OCI-LY3 (cell line): ENCODE data around the gene GRIA3.

ENCODE experiments used
- H2AFZ ChIP-seq: fragments of 200-600, 300-600 bp; shearing (Covaris generic); 2 replicates; pipeline ENCODE4 v1.6.0; 2014; ENCODE audit warnings: antibody characterized with exemption, low read depth, low read length
- H3K27ac ChIP-seq: fragments of 200-600, 300-600 bp; sonication (generic); 2 replicates; pipeline ENCODE4 v1.5.1; 2014; ENCODE audit warnings: mild to moderate bottlenecking, low read length, moderate library complexity, mixed read lengths
- H3K27me3 ChIP-seq: fragments of 200-600, 300-600 bp; sonication (generic); 2 replicates; pipeline ENCODE4 v1.6.1; 2014; ENCODE audit warnings: low read depth, low read length, mixed read lengths
- H3K36me3 ChIP-seq: fragments of 200-600, 300-600 bp; sonication (generic); replicated peaks from 2 replicates; pipeline ENCODE3; 2014; ENCODE audit warnings: low read depth, low read length, mixed read lengths
- H3K4me1 ChIP-seq: fragments of 300-600, 200-600 bp; sonication (generic); 2 replicates; pipeline ENCODE4 v1.6.1; 2014; ENCODE audit warnings: low read length, mixed read lengths
- H3K4me2 ChIP-seq: fragments of 200-600, 300-600 bp; sonication (generic); 2 replicates; pipeline ENCODE4 v1.6.1; 2014; ENCODE audit warnings: low read length, mixed read lengths
- H3K4me3 ChIP-seq: fragments of 300-600, 200-600 bp; sonication (generic); 2 replicates; pipeline ENCODE4 v1.5.1; 2014; ENCODE audit warnings: antibody characterized with exemption, mild to moderate bottlenecking, low read length, moderate library complexity
- H3K79me2 ChIP-seq: fragments of 300-600, 200-600 bp; shearing (Covaris generic); 2 replicates; pipeline ENCODE4 v1.6.1; 2014; ENCODE audit warnings: mild to moderate bottlenecking, low read length, mixed read lengths
- H3K9ac ChIP-seq: fragments of 300-600, 200-600 bp; shearing (Covaris generic); 2 replicates; pipeline ENCODE4 v1.6.0; 2014; ENCODE audit warnings: mild to moderate bottlenecking, low read length, moderate library complexity
- H3K9me3 ChIP-seq: fragments of 200-600, 300-600 bp; shearing (Covaris generic); 2 replicates; pipeline ENCODE4 v1.6.1; 2014; ENCODE audit warnings: low read length, mixed read lengths; ENCODE audit not compliant: insufficient read depth
- H4K20me1 ChIP-seq: fragments of 200-600, 300-600 bp; sonication (generic); 2 replicates; pipeline ENCODE4 v1.6.1; 2016; ENCODE audit warnings: low read length, mixed read lengths; ENCODE audit not compliant: insufficient read depth
- CTCF ChIP-seq: fragments of 200-600, 300-600 bp; sonication (generic); IDR thresholded peaks from 2 replicates; pipeline ENCODE4 v1.5.1; 2014; ENCODE audit warnings: antibody characterized with exemption, low read length, low read depth
- EZH2phosphoT487 ChIP-seq: fragments of 200-600 bp; shearing (Covaris generic); IDR thresholded peaks from 2 replicates; pipeline ENCODE4 v1.6.1; 2018; ENCODE audit warnings: antibody characterized with exemption, mixed run types, low read depth

Gene GRIA3

GRCh38 chrX:123219916-123220315 is 35.8 kb downstream of the GRIA3 start:
- no peak overlapping the region for H2AFZ ChIP-seq
- H3K4me1 ChIP-seq, result peaks cover 12% of the 10 kb centered on the region
- no peak overlapping the region for H3K4me3 ChIP-seq
- no peaks in the 10 kb centered on the region for H3K36me3 ChIP-seq
- no peak overlapping the region for H3K9ac ChIP-seq
- no peak for TF ChIP-seq EZH2phosphoT487
- TF ChIP-seq CTCF, result no peak
- H3K27ac ChIP-seq, result no peak overlapping the region
- H4K20me1 ChIP-seq, result no peaks in the 10 kb centered on the region
- H3K9me3 ChIP-seq, result no peaks in the 10 kb centered on the region
- H3K27me3 ChIP-seq, result no peaks in the 10 kb centered on the region
- H3K79me2 ChIP-seq, result no peaks in the 10 kb centered on the region
- no peak overlapping the region for H3K4me2 ChIP-seq

GRCh38 chrX:123222920-123223319 is 38.8 kb downstream of the GRIA3 start:
- H4K20me1 ChIP-seq, result no peaks in the 10 kb centered on the region
- no peaks in the 10 kb centered on the region for H3K27me3 ChIP-seq
- H3K4me1 ChIP-seq, result peaks cover 12% of the 10 kb centered on the region
- H3K4me2 ChIP-seq, result no peak overlapping the region
- no peak overlapping the region for H2AFZ ChIP-seq
- H3K4me3 ChIP-seq, result no peak overlapping the region
- H3K79me2 ChIP-seq, result no peaks in the 10 kb centered on the region
- H3K27ac ChIP-seq, result no peak overlapping the region
- H3K36me3 ChIP-seq, result no peaks in the 10 kb centered on the region
- no peak for TF ChIP-seq CTCF
- no peak overlapping the region for H3K9ac ChIP-seq
- no peaks in the 10 kb centered on the region for H3K9me3 ChIP-seq

GRCh38 chrX:123223409-123223808 is 39.3 kb downstream of the GRIA3 start:
- Histone ChIP-seq H3K79me2 (no peaks in the 10 kb centered on the region), H3K36me3 (no peaks in the 10 kb centered on the region), H3K27ac (no peak overlapping the region), H3K4me3 (no peak overlapping the region), H4K20me1 (no peaks in the 10 kb centered on the region), H3K27me3 (no peaks in the 10 kb centered on the region), H3K4me1 (peaks cover 12% of the 10 kb centered on the region), H3K4me2 (peak overlapping the region; percentile 6; the same call in 1 of the 2 replicates), H3K9ac (no peak overlapping the region), H2AFZ (no peak overlapping the region), H3K9me3 (no peaks in the 10 kb centered on the region)
- TF ChIP-seq EZH2phosphoT487 (no peak), CTCF (no peak)

- no peaks in the 10 kb centered on the region for H3K9me3 ChIP-seq
- peak overlapping the region; percentile 6; the same call in 1 of the 2 replicates for H3K4me2 ChIP-seq
- no peak overlapping the region for H3K4me3 ChIP-seq
- H3K27ac ChIP-seq, result no peak overlapping the region
- TF ChIP-seq EZH2phosphoT487, result no peak
- TF ChIP-seq CTCF, result no peak
- no peaks in the 10 kb centered on the region for H3K79me2 ChIP-seq
- no peak overlapping the region for H2AFZ ChIP-seq
- no peaks in the 10 kb centered on the region for H4K20me1 ChIP-seq
- no peaks in the 10 kb centered on the region for H3K36me3 ChIP-seq
- H3K4me1 ChIP-seq, result peaks cover 12% of the 10 kb centered on the region
- no peaks in the 10 kb centered on the region for H3K27me3 ChIP-seq
- H3K9ac ChIP-seq, result no peak overlapping the region
Observed at GRCh38 chrX:123223859-123224258, 39.8 kb downstream of the GRIA3 start.
